Kidney (tissue), 14 donors: ENCODE data around the gene PUS3. TPM values are rescaled to one million over a fixed set of nuclear protein-coding genes. Genes with fewer than 3 reads are reported as not detected.

Experiments used
- DNase-seq, 5 donors: peaks; one replicate each; pipeline ENCODE4 v3.0.0-alpha.2; 2013 to 2020
- FAIRE-seq: peaks from 2 replicates; lab custom pipeline; 2012; peaks lifted over from hg19 to GRCh38; lab: Jason Lieb, UNC
- H3K27ac ChIP-seq, 2 donors: one replicate each; pipeline ENCODE4 v1.7.0; 2013; ENCODE audit warnings: low read depth in 2 of 2, low read length in 2 of 2, inconsistent platforms in 1 of 2
- H3K27me3 ChIP-seq: one replicate; pipeline ENCODE4 v1.7.1; 2013; ENCODE audit warnings: low read length, inconsistent platforms; ENCODE audit not compliant: control insufficient read depth, insufficient read depth
- H3K36me3 ChIP-seq, 3 donors: one replicate each; pipeline versions ENCODE4 v1.7.0 to v1.7.1; 2013; ENCODE audit warnings: low read length in 3 of 3, control low read depth in 1 of 3, inconsistent platforms in 1 of 3; ENCODE audit not compliant: insufficient read depth in 3 of 3, control insufficient read depth in 2 of 3
- H3K4me1 ChIP-seq, 3 donors: one replicate each; pipeline versions ENCODE4 v1.7.0 to v1.7.1; 2013; ENCODE audit warnings: low read length in 3 of 3, inconsistent platforms in 1 of 3, low read depth in 1 of 3; ENCODE audit not compliant: control insufficient read depth in 2 of 3, insufficient read depth in 2 of 3
- H3K4me3 ChIP-seq, 3 donors: one replicate each; pipeline versions ENCODE4 v1.7.0 to v1.8.1; 2013; ENCODE audit warnings: low read length in 3 of 3, control low read depth in 1 of 3, inconsistent platforms in 1 of 3
- H3K9ac ChIP-seq, 3 donors: one replicate each; pipeline versions ENCODE4 v1.7.0 to v1.7.1; 2013; ENCODE audit warnings: low read length in 3 of 3, control low read depth in 1 of 3, inconsistent platforms in 1 of 3
- H3K9me3 ChIP-seq, 3 donors: one replicate each; pipeline versions ENCODE4 v1.7.0 to v1.7.1; 2013; ENCODE audit warnings: low read length in 3 of 3, control low read depth in 1 of 3, inconsistent platforms in 1 of 3; ENCODE audit not compliant: control insufficient read depth in 2 of 3, insufficient read depth in 1 of 3
- CTCF ChIP-seq: IDR thresholded peaks from 3 replicates; pipeline ENCODE4 v1.5.1; 2012; ENCODE audit warnings: mild to moderate bottlenecking, moderate library complexity, borderline replicate concordance; ENCODE audit not compliant: insufficient read depth; ENCODE audit errors: extremely low read depth
- intact Hi-C: fragments of 100-400 bp; cut with DNase I; formaldehyde crosslinking; loops from one replicate; pipeline ENCODE4 v1.11.1; 2022
- polyA plus RNA-seq: library from polyadenylated mRNA; stranded (reverse); fragments of 350-450 nt; fragmentation: Illumina TruSeq; extraction: RNeasy Lipid Tissue Mini Kit (QIAGEN cat#74804); gene quantifications from one replicate; pipeline ENCODE4 v1.2.3, GENCODE V29; 2014; ENCODE audit warnings: low read depth, low replicate concordance; ENCODE audit not compliant: insufficient read depth
- total RNA-seq: library from RNA; stranded (reverse); fragmentation: NEBNext Ultra II Directional; extraction: Animal tissue kit (Norgen Biotek cat#: 25700); gene quantifications from one replicate; pipeline ENCODE4 v1.2.1, GENCODE V29; 2021
- donor health status: control.
- donor health status: control.
- donor health status: control.
- donor health status: control.
- donor health status: control.
- donor health status: DM: yes; HTN: yes; CAD: no.
- donor health status: Normal renal cell carcinoma (clear cell type).

Gene PUS3
- total and polyA plus RNA-seq, 2 donors from 2014 or later: 9.4 to 9.9 TPM

DNA sequence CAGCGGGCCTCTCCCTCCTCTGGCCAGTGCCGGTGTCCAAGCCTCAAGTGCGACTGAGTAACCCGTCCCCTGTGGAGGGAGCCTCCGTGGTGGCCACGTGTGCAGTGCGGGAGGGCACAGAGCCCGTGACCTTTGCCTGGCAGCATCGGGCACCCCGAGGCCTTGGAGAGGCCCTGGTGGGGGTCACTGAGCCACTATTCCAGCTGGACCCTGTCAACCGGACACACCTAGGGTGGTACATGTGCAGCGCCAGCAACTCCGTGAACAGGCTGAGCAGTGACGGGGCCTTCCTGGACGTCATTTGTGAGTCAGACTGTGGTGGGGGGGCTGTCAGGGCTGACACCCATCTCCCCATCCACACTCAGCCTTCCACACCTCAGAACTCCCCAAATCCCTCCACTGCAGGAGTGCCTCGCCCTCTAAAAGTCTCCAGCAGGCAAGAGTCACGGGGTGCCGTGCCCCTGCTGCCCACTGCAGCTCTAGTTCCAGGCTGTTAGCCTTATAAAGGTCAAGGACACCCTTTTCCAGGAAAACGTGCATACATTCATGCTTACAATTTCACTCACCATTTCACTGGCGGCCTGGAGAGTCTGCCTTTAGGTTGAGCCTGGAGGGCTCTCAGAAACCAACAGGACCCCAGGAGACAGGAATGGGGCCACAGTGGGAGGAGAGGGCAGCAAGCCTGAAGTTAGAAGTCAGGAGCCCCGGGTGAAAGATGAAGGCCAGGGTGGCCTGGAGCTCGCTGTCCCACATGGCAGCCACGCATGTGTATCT is 45.5 kb upstream of the PUS3 start:
- no peaks in the 10 kb centered on the region for H3K27me3 ChIP-seq
- TF ChIP-seq CTCF: no peak
- no peak overlapping the region for H3K9ac ChIP-seq
- no peak for FAIRE-seq
- H3K9me3 ChIP-seq: no peaks in the 10 kb centered on the region
- no peak overlapping the region for H3K27ac ChIP-seq
- no peaks in the 10 kb centered on the region for H3K36me3 ChIP-seq
- intact Hi-C loops: no loop called here
- no peak for DNase-seq
- H3K4me1 ChIP-seq: no peaks in the 10 kb centered on the region
- H3K4me3 ChIP-seq: no peak overlapping the region

DNA sequence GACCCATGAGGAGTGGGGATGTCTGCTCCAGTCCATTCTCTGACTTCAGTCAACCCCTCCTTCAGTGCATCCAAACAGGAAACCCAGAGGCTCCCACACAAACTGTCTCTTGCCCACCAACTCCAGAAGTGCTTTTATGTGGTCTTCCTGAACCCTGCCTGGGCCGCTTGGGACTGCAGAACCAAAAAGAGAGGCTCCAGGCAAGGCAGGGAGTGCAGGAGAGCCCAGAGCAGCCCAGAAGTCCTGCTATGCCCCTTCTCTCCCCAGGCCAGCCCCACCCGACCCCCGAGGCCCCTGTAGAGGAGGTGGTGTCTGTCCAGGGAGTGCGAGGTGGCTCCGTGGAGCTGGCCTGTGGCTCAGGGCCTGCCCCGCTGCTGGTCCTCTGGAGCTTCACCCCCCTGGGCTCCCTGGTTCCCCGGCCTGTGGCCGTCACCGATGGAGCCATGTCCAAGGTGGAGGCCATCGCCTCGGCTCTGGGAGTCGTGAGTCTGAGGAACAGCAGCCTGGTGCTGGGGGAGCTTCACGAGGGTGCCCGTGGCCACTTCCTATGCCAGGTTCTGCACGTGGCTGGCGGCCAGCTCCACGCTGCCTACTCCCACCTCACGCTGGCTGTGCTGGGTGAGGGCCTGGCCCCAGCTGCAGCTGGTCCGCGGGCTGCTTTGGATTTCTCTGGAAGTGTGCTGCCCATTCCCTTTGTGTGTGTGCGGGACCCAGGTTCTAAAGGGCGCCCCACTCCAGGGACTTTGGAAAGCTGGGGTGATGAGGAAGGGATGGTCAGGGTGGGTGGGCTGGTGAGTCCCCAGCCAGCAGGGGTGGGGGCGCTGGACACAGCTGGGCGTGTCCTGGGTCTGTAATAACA is 44.6 kb upstream of the PUS3 start:
- Histone ChIP-seq H3K4me1 (no peaks in the 10 kb centered on the region), H3K36me3 (no peaks in the 10 kb centered on the region), H3K27me3 (no peaks in the 10 kb centered on the region), H3K4me3 (no peak overlapping the region), H3K9ac (no peak overlapping the region), H3K27ac (no peak overlapping the region), H3K9me3 (no peaks in the 10 kb centered on the region)
- TF ChIP-seq CTCF: no peak
- FAIRE-seq (no peak), DNase-seq (no peak)
- intact Hi-C loops: no loop called here

- Histone ChIP-seq H3K9me3 (no peaks in the 10 kb centered on the region), H3K9ac (no peak overlapping the region), H3K27ac (no peak overlapping the region), H3K4me1 (no peaks in the 10 kb centered on the region), H3K4me3 (no peak overlapping the region), H3K36me3 (no peaks in the 10 kb centered on the region), H3K27me3 (no peaks in the 10 kb centered on the region)
- TF ChIP-seq CTCF: no peak
- intact Hi-C loops: no loop called here
- DNase-seq: no peak
- no peak for FAIRE-seq
These were observed 43.9 kb upstream of the PUS3 start for GRCh38 chr11:125946712-125947418.
